ENCODE measurements around the gene DLG2.

Gene DLG2

DNA sequence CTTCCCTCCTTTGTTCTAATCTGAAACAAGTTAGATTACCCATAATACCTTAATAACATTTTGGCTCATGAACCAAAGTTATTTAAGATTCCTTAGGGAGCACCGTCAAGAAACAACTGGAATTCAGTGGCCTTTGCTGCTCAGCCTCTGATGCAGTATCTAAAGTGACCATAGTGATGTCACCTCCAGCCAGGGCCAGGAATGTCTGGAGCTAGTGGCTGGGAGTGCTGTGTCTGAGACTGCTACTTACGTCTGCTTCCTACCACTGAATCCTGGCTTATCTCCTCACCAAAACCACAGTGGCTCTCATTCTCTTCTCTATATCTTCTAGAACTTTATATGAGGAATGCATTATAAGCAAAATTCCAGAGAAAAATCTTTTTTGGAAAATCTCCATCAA is 658.0 kb downstream of the DLG2 start:
- Histone ChIP-seq H3K4me3 (no peak overlapping the region), H3K27ac (no peak overlapping the region)

DNA sequence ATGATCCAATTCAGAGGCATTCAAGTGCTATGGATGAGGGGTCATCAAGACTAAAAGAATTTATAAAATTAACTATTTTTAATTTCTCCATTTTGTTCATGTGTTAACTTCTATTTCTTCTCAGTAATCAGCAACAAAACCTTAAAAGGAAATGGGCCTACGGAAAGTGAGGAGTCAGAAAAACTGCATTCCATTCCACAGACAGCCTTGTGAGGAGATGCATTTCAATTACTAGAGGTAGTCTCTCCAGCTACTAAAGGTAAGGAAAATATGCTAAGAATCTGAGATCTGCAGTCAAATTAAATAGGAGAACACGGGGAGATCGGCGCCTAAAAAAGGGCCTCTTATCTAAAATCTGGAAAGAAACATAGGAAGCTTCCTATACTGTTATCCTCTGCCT is 661.7 kb downstream of the DLG2 start:
- H3K27ac ChIP-seq, result no peak overlapping the region
- H3K4me3 ChIP-seq, result no peak overlapping the region

DNA sequence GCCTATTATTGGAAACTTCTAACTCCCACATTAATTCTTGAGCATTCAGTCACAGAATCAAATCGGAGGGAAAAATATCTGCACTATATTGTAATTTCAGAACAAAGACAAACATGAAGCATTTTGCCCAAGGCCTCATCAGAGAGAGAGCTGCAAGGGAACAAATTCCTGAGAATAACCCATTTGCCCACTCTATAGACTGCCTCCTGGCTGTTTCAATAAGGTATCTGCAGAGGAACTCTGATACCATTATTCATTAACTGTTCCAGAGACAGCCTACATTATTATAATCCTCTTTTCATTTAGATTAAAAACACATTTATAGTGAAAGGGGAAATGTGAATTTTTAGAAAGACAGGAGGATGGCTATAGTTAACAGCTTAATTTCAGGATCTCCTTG is 663.9 kb downstream of the DLG2 start:
- H3K27ac ChIP-seq, result no peak overlapping the region
- no peak overlapping the region for H3K4me3 ChIP-seq

DNA sequence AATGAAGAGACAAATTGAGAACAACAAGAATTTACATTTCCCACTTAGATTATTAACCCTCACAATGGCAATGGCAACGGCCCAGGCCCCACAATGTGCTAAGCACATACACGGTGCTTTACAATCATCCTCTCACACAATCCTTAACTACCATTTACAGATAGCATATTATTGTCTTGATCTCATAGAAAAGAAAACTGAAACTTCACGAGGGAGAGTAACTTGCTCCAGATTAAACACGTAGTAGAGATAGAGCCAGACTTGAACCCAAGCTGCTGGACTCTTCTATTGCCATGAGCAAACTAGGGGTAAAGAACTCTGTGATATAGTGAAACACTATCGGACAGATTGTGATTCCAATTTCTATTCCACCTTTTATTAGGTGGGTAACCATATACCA is 665.1 kb downstream of the DLG2 start:
- Histone ChIP-seq H3K27ac (no peak overlapping the region), H3K4me3 (no peak overlapping the region)

DNA sequence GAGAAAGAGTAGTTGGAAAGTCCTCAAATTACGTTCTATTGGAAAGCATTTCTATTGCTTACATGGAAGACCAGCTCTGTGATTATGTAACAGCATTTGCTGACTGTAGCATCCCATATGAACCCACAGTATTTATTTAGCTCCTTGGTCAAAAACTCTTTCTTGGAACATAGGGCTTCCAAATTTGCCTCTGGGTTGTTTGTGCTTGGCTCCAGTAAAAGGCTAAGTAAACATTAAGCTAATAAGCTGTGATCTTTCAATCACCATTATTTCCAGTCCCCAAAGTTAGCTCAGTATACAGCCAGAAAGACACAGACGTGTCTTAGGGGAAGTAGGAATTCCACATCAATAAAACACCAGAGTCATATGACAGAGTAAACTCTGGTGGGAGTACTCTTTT is 668.8 kb downstream of the DLG2 start:
- Histone ChIP-seq H3K4me3 (no peak overlapping the region), H3K27ac (no peak overlapping the region)

DNA sequence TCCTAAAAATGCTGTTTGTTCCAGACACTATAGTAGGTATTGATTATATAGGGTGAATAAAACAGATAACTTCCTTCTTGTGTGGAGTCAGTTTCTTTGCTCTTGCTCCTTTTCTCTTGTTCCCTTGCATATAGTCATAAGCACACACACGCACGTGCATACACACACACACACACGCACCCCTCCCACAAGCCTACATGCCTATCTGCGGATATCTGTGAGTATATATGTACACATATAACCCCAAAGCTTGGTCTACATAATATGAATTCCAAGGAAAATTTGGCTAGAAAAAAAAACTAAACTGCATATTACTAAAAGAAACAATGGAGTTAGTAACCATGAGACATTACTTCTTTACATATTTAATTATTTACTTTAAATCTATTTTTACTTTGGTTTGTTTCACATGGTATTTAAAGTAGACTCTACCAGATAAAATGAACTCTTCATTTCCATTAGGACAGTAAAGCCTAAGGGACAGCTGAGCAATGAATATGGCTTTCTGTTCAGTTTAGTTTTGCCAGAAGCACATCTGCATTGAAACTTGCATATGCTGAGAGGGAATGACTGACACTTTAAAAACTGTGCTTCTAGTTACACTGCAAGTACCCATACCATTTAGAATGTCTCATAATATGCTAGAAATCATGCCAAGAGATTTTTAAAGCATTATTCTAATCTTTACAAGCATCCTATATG is 676.4 kb downstream of the DLG2 start:
- H3K4me3 ChIP-seq, result no peak overlapping the region
- H3K27ac ChIP-seq, result no peak overlapping the region

DNA sequence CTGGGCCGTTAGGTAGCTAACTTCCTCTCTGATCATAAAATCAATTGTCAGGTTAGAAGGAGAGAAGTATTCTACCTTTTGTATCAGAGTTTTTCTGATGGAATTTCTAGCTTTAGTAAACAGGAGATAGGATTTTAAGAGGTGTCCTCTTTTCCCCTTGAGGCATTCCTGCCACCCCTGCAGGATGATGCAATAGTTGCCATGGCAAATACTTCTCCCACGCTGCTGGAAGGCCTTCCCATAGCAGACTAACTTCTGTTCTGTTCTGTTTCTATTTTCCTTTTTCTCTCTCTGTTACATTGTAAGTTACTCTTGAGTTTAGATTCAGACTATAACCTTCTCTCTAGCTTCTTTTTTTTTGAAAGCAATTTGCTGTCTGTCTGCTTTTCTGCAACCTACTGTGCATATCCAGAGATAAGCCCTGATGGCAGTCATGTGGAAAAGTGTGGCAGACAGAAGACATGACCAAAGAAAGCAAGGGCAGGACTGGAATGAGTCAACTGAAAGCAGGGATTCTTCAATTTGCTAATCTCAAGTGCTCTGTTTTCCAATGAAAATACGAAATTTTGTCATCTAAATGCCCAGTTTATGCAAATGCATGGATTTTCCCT is 679.1 kb downstream of the DLG2 start:
- H3K4me3 ChIP-seq, result no peak overlapping the region
- H3K27ac ChIP-seq, result no peak overlapping the region

DNA sequence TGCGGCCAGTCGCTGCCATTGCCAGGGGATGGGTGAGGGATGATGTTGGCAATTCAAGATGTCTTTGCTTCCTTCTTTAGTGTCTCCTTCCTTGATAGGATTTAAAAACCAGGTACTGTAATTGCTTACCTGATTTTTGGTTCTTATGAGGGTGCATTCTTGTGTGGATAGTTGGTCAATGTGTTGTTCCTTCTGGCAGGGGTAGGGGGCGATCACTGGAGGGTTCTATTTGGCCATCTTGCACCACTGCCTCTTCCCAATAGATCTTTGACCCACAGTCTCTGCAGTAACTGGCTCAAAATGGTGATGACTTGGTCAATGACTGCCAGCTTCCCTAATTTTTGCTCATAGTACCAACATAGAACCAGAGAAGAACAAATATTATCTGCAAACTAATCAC is 680.1 kb downstream of the DLG2 start:
- no peak overlapping the region for H3K27ac ChIP-seq
- H3K4me3 ChIP-seq, result no peak overlapping the region

DNA sequence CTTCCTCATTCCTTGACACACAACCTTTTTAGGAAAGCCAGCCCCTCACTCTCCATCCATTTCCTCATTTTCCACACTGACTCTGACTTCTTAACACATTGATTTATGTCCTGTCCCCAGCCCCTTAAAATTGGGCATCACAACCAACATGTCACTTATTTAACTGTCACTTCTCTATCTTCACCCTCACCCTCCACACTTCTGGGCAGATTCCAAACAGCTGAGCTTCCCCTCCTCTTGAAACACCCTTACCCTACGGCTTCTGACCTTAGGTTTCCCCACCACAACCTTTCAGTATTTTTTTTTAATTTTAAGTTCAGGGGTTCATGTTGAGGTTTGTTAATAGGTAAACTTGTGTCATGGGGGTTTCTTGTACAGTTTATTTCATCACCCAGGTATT is 696.3 kb downstream of the DLG2 start:
- H3K4me3 ChIP-seq, result no peak overlapping the region
- no peak overlapping the region for H3K27ac ChIP-seq

DNA sequence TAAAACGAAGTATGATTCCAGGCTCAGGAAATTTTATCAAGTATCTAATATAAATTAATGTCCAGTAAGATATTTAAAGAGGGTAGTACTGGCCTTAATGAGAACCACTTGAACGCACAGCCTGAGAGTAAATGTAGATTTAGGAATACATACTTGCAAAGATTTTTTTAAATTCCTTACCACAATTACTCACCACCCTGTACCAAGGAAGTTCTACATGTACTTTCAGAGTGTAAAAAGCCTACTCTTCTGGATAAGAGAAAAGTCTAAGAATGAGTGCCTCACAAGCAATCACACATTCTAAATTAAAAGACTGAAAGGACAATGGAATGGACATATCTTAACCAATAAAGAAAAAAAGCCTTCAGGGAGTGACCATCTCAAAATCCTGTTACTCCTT is 697.4 kb downstream of the DLG2 start:
- H3K4me3 ChIP-seq, result no peak overlapping the region
- no peak overlapping the region for H3K27ac ChIP-seq

DNA sequence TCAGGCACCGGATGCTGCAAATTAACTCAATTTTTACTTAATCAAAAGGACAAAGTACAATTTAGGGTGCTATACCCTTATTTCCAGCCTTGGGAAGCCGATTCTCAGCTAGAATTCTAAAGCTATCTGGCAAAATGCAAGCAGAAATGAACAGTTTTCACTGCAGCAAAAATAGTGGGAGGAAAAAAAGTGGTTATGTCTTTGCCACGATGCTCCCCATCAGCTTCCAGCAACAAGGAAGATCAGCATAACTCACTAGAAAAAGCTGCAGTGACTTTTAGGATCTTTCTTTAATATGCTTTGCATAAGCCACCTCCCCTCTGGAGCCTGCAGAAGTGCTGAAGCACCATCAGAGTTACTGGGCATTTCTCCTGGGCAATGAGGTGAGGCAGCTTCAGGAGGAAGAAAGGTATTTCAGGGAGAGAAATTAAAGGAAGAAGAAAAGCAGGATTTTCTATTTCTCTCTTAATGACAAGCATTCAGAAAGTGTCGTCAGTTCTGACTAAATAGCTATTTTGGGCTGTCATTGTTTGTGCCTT is 702.9 kb downstream of the DLG2 start:
- Histone ChIP-seq H3K4me3 (no peak overlapping the region), H3K27ac (no peak overlapping the region)

DNA sequence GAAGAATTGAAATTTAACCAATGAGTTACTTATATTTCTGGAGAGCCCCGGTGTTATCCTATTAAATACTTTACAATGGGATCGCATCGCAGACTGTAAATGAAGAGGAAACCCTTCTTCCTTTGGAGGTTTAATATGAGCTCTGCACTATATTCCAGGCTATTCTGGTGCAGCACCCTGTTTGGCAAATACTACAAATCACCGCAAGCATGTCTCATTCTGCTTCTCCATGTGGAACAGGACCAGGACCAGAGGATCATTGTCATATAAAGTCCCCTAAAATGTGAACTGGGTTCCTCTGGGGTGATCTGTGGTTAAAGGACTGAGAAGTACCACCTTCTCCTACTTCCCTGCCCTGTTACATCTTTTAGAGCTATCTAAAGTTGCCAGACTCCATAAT is 703.7 kb downstream of the DLG2 start:
- H3K4me3 ChIP-seq, result no peak overlapping the region
- no peak overlapping the region for H3K27ac ChIP-seq

DNA sequence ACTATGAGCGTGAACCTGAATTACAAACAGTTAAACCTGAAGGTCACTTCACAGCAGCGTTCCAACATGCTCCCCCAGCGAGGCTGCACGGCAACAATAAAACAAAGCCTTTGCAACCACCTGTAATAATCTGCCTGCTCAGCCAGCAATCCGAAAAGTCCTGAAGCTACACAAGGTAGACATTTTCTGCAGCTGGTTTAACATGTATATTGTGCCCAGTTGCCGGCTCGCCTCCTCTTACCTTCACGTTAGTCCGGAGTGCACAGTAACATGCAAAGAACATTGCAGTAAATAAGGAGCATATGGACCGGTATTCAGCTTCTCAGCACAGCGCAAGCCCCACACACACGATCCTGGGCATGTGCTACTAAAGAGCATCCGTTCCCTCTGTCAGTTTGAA is 704.3 kb downstream of the DLG2 start:
- H3K27ac ChIP-seq, result no peak overlapping the region
- H3K4me3 ChIP-seq, result no peak overlapping the region

DNA sequence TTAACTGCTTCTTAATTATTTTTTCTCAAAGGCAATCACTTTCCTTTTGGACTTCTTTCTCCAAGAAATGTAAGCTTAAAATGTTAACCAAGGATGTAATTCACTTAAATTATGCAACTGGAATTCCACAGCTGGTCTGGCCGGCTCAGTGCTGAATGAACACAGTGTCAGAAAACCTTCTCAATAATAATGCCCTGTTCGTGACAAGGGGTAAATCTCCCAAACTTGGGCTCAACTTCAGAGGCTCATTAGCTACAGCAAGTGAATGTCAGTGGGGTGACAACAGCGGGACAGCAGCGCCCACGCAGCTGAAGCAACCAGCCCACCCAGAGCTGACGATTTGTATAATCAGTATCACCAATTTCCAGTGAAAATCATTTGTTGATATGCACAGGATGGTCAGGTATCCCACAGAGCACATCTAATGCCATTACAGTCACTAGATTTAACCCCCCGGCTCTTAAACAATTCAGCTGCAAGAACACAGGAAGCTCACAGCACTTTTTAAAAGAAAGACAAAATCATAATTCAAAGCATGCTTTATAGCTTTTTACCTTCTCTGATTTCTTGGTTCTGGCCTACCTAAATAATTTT is 704.8 kb downstream of the DLG2 start:
- Histone ChIP-seq H3K4me3 (no peak overlapping the region), H3K27ac (no peak overlapping the region)

DNA sequence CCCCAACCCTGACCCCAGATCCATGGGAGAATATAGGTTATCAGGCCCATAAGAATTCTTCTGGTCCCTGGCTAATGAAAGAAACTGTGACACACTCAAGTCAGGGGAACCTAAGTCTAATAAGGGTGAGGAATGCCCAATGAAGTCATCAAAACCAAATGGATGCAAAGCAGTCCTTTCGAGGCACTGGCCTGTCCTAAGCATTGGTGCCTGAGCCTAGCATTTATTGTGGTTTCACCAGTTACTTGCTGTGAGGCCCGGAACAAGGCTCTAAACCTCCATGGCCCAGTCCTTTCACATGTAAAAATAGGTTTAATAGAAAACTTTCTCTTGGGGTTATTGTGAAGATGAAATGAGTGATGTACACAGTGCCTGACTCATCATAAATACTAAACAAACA is 712.6 kb downstream of the DLG2 start:
- no peak overlapping the region for H3K4me3 ChIP-seq
- no peak overlapping the region for H3K27ac ChIP-seq

DNA sequence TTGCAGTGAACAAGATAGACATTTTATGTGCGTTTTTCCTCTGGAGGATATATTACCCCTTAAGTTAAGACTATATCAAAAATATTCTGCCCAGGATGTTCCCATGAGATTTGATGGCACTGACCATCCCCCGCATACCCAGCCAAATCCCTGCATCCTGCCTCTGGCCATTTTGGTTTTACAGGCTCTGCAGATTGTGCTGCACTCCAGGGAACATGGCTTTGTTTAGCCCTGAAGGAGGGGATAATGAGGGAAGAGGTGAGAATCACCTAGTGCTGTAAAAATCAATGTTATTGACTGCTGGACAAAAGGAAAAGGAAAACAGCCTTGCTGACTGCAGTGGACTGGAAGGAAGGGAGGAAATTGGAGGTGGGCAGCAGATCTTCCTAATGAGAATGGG is 717.4 kb downstream of the DLG2 start:
- H3K27ac ChIP-seq, result no peak overlapping the region
- no peak overlapping the region for H3K4me3 ChIP-seq

DNA sequence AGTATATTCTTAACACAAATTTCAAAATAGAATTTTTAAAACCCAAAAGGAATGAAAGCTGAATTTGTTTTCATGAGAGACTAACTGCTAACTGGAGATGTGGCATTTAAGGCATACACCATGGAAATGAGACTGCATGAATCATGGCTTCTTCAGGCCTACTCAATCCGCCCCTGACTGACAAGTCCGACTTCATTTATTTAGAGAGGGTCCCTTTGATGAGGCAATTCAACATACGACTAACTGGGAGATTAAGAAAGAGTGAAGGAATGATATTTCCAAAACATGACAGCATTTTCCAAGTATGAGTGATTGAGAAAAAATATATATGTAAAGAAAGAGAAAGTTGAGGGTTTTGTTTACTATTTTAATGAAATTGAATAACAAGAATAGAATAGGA is 720.1 kb downstream of the DLG2 start:
- no peak overlapping the region for H3K27ac ChIP-seq
- H3K4me3 ChIP-seq, result no peak overlapping the region

DNA sequence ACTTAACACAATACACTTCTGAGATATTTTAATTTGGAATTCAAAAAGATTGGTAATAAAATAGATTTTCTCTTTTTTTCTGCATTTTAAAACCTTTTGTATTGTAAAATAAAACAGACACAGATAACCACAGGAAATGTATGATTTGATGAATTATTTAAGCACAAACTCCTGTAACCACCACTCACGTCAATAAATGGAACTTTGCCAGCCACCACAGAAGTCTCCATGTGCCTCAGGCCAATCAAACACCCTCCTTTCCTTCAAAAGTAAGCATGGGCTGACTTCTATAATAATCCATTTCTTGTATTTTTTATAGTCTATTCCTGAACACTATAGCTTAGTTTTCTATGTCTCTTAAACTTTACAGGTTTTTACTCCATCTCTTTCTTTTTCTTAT is 721.7 kb downstream of the DLG2 start:
- Histone ChIP-seq H3K4me3 (no peak overlapping the region), H3K27ac (no peak overlapping the region)

DNA sequence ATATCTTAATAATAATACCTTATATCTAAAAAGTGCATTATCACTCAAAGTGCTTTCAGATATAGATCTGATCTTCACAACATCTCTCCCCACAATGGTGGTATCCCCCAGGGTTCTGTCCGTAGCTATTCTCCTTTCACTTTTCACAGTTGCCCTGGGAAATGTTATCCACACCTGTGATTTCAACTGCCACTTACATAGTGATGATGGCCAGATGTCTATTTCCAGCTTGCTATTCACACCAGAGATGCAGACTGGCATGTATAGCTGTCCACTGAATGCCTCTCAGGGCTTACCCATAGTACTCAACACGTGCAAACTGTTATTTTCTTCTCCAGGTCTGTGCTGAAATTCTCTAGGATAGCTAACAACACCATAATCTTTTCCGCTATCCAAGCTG is 724.7 kb downstream of the DLG2 start:
- no peak overlapping the region for H3K27ac ChIP-seq
- H3K4me3 ChIP-seq, result no peak overlapping the region

DNA sequence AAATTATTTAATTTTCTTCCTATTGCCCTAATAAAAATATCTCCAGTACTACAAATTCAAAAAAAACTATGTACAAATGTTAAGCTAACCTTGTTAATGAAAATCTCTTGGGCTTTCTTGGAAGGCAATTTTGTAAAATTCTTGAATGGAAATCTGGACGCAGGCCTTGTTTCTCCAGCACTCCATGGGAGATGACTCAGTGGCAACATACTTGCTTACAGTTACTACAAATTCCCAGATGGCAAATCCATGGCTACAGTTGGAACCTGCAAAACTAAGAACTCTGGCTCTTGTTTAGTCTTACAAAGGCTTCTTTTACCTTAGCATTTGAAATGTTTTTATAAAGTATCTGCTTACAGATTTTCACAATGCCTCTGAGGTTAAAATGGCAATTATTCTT is 725.2 kb downstream of the DLG2 start:
- no peak overlapping the region for H3K27ac ChIP-seq
- H3K4me3 ChIP-seq, result no peak overlapping the region

DNA sequence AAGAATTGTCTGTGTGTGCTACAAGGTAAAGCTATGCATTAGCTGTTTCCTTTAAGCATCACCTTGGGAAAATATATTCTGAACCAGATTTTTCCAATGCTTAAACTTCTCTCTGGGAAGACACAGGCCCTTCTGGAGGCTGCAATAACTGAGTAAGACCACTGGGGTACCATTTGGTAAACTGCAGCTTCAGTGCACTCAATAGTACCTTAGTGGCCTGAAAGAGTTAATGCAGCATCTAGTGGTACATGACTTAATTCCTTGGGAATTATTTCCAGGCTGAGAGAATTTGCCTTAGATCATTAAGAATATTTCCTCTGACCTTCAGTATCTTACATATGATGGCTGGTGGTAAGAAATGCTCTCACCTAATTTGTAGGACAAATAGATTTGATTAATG is 727.4 kb downstream of the DLG2 start:
- Histone ChIP-seq H3K4me3 (no peak overlapping the region), H3K27ac (no peak overlapping the region)

DNA sequence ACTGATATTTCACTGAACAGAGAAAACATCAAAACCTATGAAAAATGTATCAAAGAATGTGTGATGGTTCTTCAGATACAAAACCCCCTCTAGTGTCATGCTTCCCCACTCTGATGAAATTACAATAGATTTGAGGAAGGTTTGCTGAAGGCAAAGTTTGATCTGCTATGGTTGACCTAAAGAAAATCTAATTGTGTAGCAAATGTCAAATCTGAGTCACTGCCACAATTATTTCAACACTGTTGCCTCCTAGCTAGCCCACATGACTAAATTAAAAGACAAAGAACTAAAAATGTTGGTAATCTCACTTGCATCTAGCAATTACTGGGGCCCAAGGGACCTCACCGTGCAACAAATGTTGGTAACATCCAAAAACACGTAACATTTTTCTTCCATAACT is 728.0 kb downstream of the DLG2 start:
- Histone ChIP-seq H3K4me3 (no peak overlapping the region), H3K27ac (no peak overlapping the region)

All from skin epidermis (tissue), 12 donors.